Activated CD8-positive, alpha-beta memory T cell treated with anti-CD3 and anti-CD28 coated beads, Interleukin-2, amount 10 ng/mL, durations not matched to agents 7 days and 5 days (primary cell): Measurements from ENCODE around the gene PBRM1. TPM values are rescaled to one million over a fixed set of nuclear protein-coding genes. Genes with fewer than 3 reads are reported as not detected.

Experiments
- ATAC-seq: fragments of 150-1000 bp; cut with Tn5 transposase; one replicate; pipeline ENCODE4 v1.10.0; 2021; ENCODE audit warnings: moderate library complexity
- CTCF ChIA-PET: fragments of 350-600 bp; sonication (Branson Sonifier 250); formaldehyde crosslinking; loops from one replicate; lab custom pipeline; 2021; ENCODE audit warnings: antibody characterized with exemption; lab: Charles Lee
- DNase-seq: peaks from one replicate; pipeline ENCODE4 v3.0.0-alpha.2; 2020
- H3K27ac Mint-ChIP-seq: one replicate; pipeline ENCODE4 v1.8.0; 2021; ENCODE audit warnings: mild to moderate bottlenecking, mixed read lengths
- H3K27me3 Mint-ChIP-seq: one replicate; pipeline ENCODE4 v1.8.0; 2021; ENCODE audit warnings: mixed read lengths
- H3K36me3 Mint-ChIP-seq: one replicate; pipeline ENCODE4 v1.8.0; 2021; ENCODE audit warnings: mild to moderate bottlenecking, mixed read lengths
- H3K4me1 Mint-ChIP-seq: one replicate; pipeline ENCODE4 v1.8.0; 2021; ENCODE audit warnings: mixed read lengths
- H3K4me3 Mint-ChIP-seq: one replicate; pipeline ENCODE4 v1.8.0; 2021; ENCODE audit warnings: mild to moderate bottlenecking, moderate library complexity, mixed read lengths
- H3K9me3 Mint-ChIP-seq: one replicate; pipeline ENCODE4 v1.8.0; 2022; ENCODE audit warnings: low read depth, mixed read lengths
- total RNA-seq, 2 experiments: library from RNA; stranded (reverse); gene quantifications; one replicate each; pipeline ENCODE4 v1.2.3, GENCODE V29; 2021

PBRM1 gene
- total RNA-seq, 2 experiments from 2014 or later: 69.7 to 73.3 TPM

DNA sequence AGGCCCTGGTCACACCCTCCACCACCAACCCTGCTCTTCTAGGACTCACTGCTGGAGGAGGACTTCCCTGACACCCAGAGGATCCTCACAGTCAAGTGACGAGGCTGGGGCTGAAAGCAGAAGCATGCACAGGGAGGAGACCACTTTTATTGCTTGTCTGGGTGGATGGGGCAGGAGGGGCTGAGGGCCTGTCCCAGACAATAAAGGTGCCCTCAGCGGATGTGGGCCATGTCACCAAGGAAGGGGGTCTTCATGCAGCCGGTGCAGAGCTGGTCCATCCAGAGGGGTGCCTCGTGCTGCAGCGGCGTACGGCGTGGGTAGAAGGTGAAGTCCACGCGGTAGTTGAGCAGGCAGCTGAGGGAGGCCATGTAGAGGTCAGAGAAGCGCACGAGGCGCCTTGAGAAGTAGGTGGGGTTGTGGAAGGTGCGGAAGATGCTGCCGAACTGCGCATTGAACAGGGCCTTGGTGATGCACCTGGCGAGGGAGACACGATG, 161.4 kb downstream of the PBRM1 start:
- Mint-ChIP-seq H3K36me3 (peaks cover 6% of the 10 kb centered on the region), H3K27me3 (no peaks in the 10 kb centered on the region), H3K9me3 (no peaks in the 10 kb centered on the region), H3K4me3 (no peak overlapping the region), H3K27ac (no peak overlapping the region), H3K4me1 (no peaks in the 10 kb centered on the region)
- ATAC-seq (no peak), DNase-seq (no peak)
- CTCF ChIA-PET: no interaction called here

DNA sequence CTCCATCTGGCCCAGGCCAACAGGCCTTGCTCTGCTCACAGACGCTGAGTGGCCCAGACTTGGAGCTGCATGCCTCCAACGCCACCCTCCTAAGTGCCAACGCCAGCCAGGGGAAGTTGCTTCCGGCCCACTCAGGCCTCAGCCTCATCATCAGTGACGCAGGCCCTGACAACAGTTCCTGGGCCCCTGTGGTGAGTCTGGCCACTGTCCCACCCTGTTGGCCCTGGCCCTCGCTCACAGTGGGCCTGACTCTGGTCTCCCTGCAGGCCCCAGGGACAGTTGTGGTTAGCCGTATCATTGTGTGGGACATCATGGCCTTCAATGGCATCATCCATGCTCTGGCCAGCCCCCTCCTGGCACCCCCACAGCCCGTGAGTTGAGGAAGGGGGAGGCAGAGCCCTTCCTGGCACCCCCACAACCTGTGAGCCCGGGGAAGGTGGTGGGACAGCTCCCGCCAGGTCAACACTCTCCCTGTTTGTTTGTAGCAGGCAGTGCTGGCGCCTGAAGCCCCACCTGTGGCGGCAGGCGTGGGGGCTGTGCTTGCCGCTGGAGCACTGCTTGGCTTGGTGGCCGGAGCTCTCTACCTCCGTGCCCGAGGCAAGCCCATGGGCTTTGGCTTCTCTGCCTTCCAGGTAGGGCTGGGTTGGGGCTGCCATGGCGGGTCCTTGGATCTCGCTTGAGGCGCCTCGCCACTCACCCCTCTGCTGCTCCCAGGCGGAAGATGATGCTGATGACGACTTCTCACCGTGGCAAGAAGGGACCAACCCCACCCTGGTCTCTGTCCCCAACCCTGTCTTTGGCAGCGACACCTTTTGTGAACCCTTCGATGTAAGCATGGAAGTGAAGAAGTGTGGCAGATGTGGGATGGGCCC, 162.1 kb downstream of the PBRM1 start:
- Mint-ChIP-seq H3K27ac (no peak overlapping the region), H3K4me3 (no peak overlapping the region), H3K4me1 (no peaks in the 10 kb centered on the region), H3K9me3 (no peaks in the 10 kb centered on the region), H3K36me3 (peaks cover 6% of the 10 kb centered on the region), H3K27me3 (no peaks in the 10 kb centered on the region)
- ATAC-seq (no peak), DNase-seq (no peak)
- CTCF ChIA-PET: no interaction called here

DNA sequence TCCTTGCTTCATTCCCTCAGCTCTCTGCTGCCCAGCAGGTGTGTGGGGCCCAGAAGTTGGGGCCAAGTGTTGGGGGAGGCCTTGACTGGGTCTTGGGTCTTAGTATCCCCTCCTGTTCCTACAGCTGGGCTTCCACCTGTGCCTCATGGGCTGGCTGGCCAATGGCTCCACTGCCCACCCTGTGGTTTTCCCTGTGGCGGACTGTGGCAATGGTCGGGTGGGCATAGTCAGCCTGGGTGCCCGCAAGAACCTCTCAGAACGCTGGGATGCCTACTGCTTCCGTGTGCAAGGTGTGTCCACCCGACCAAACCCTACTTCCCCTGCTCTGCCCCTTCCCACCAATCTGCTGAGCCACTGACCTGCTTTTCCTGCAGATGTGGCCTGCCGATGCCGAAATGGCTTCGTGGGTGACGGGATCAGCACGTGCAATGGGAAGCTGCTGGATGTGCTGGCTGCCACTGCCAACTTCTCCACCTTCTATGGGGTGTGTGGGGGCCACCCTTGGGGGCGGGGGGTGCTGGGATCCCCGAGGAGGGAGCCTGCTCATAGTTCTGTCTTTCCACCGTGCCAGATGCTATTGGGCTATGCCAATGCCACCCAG, 163.0 kb downstream of the PBRM1 start:
- Mint-ChIP-seq H3K36me3 (peaks cover 5% of the 10 kb centered on the region), H3K27me3 (no peaks in the 10 kb centered on the region), H3K4me3 (no peak overlapping the region), H3K9me3 (no peaks in the 10 kb centered on the region), H3K4me1 (no peaks in the 10 kb centered on the region), H3K27ac (no peak overlapping the region)
- ATAC-seq (no peak), DNase-seq (no peak)
- CTCF ChIA-PET: no interaction called here

DNA sequence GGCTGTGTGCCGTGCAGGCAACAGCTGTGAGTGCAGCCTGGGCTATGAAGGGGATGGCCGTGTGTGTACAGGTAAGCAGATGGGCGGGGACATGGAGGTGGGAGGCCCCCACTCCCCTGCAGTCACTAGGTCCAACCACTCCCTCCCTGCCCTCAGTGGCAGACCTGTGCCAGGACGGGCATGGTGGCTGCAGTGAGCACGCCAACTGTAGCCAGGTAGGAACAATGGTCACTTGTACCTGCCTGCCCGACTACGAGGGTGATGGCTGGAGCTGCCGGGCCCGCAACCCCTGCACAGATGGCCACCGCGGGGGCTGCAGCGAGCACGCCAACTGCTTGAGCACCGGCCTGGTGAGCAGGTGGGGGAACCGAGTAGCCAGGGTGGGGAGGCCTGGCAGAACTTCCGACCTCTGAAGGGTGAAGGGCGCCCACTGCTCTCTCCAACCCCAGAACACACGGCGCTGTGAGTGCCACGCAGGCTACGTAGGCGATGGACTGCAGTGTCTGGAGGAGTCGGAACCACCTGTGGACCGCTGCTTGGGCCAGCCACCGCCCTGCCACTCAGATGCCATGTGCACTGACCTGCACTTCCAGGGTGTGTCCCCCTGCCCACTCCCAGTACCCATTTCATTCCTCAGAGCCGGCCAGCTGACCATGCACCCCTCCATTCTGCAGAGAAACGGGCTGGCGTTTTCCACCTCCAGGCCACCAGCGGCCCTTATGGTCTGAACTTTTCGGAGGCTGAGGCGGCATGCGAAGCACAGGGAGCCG, 163.6 kb downstream of the PBRM1 start:
- CTCF ChIA-PET: no interaction called here

DNA sequence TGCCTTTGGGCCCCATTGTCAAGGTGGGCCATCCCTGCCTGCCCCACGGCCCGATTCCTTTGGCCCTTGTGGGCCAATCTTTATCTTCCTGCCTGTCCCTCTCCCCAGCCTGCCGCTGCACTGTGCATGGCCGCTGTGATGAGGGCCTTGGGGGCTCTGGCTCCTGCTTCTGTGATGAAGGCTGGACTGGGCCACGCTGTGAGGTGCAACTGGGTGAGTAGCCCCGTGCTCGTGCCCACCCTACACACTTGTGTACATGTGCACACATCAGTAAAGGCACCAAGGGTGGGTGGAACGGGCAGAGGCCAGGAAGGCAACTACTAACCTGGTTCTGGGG, 164.3 kb downstream of the PBRM1 start:
- Mint-ChIP-seq H3K36me3 (peaks cover 5% of the 10 kb centered on the region), H3K9me3 (no peaks in the 10 kb centered on the region), H3K4me1 (no peaks in the 10 kb centered on the region), H3K4me3 (no peak overlapping the region), H3K27ac (no peak overlapping the region), H3K27me3 (no peaks in the 10 kb centered on the region)
- DNase-seq (no peak), ATAC-seq (no peak)
- CTCF ChIA-PET: no interaction called here

More for the DNA sequence above, 163.6 kb downstream of the PBRM1 start:
- Mint-ChIP-seq H3K9me3 (no peaks in the 10 kb centered on the region), H3K4me3 (no peak overlapping the region), H3K4me1 (no peaks in the 10 kb centered on the region), H3K27ac (no peak overlapping the region), H3K36me3 (peaks cover 5% of the 10 kb centered on the region), H3K27me3 (no peaks in the 10 kb centered on the region)
- no peak for ATAC-seq
- no peak for DNase-seq

DNA sequence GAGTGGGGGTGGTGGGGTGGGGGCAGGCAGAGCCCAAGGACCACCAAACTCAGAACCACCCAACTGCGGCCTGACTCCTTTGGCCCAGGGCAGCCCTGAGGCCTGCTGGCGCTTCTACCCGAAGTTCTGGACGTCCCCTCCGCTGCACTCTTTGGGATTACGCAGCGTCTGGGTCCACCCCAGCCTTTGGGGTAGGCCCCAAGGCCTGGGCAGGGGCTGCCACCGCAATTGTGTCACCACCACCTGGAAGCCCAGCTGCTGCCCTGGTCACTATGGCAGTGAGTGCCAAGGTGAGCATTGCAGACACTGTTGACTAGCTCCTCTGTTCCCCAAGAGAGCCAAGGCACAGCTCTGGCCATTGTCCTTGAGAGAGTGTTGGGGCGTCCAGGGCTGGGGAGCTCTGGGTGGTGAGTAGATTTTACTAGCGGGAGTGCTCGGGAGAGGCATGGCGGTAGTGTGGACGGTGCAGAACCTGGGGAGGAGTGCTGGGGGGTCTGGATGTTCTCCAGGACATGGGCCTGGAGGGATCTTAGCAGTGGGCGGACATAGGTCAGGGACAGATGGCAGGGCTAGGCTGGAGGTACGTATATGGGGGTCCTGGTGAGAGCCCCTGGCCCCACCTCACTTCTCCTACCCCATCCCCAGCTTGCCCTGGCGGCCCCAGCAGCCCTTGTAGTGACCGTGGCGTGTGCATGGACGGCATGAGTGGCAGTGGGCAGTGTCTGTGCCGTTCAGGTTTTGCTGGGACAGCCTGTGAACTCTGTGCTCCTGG, 164.8 kb downstream of the PBRM1 start:
- Mint-ChIP-seq H3K36me3 (peaks cover 5% of the 10 kb centered on the region), H3K27me3 (no peaks in the 10 kb centered on the region), H3K27ac (no peak overlapping the region), H3K9me3 (no peaks in the 10 kb centered on the region), H3K4me3 (no peak overlapping the region), H3K4me1 (no peaks in the 10 kb centered on the region)
- ATAC-seq (no peak), DNase-seq (no peak)
- CTCF ChIA-PET: no interaction called here

DNA sequence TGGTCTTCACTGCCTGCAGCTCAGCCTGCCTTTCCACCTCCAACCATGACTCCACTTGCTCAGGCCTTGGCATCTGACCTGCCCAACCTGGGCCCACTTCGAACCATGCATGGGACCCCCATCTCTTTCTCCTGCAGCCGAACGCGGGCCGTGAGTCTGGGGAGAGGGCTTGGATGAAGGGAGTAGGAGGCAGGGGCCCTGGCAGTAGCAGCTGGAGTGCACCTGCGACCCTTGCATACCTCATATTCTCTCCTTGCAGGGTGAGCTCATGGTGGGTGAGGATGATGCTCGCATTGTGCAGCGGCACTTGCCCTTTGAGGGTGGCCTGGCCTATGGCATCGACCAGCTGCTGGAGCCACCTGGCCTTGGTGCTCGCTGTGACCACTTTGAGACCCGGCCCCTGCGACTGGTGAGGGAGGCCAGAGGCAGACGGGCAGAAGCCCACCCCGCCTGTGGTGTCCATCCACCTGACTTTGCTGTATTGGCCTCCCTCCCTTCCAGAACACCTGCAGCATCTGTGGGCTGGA, 165.5 kb downstream of the PBRM1 start:
- no peak for ATAC-seq
- peaks cover 5% of the 10 kb centered on the region for H3K36me3 Mint-ChIP-seq
- H3K9me3 Mint-ChIP-seq: no peaks in the 10 kb centered on the region
- no peak overlapping the region for H3K27ac Mint-ChIP-seq
- no peaks in the 10 kb centered on the region for H3K27me3 Mint-ChIP-seq
- H3K4me1 Mint-ChIP-seq: no peaks in the 10 kb centered on the region
- CTCF ChIA-PET: no interaction called here
- DNase-seq: no peak
- H3K4me3 Mint-ChIP-seq: no peak overlapping the region

DNA sequence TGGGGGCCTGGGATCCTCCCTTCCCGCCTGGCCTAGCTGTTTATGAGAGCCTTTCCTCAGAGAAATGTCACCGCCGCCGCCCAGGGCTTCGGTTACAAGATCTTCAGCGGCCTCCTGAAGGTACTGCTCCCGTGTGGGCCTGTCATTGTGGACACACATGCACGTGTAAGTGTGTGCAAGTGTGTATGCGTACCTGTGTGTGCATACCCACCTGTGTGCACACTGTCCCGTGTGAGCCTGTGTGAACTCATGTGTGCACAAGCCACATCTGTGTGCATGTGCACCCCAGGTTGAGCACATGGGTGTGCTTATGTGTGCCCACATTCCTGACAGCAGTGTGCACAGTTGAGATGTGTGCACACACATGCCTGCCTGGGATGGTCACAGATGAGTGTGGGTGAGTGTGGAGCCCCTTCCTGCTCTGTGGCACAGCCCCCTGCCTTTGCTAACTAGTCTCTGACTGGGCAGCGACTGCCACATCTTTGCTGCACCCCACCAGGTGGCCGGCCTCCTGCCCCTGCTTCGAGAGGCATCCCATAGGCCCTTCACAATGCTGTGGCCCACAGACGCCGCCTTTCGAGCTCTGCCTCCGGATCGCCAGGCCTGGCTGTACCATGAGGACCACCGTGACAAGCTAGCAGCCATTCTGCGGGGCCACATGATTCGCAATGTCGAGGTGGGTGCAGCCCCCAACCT, 166.1 kb downstream of the PBRM1 start:
- no peaks in the 10 kb centered on the region for H3K9me3 Mint-ChIP-seq
- H3K4me1 Mint-ChIP-seq: no peaks in the 10 kb centered on the region
- no peaks in the 10 kb centered on the region for H3K27me3 Mint-ChIP-seq
- H3K36me3 Mint-ChIP-seq: peaks cover 5% of the 10 kb centered on the region
- no peak for ATAC-seq
- CTCF ChIA-PET: no interaction called here
- no peak for DNase-seq
- H3K27ac Mint-ChIP-seq: no peak overlapping the region
- no peak overlapping the region for H3K4me3 Mint-ChIP-seq

DNA sequence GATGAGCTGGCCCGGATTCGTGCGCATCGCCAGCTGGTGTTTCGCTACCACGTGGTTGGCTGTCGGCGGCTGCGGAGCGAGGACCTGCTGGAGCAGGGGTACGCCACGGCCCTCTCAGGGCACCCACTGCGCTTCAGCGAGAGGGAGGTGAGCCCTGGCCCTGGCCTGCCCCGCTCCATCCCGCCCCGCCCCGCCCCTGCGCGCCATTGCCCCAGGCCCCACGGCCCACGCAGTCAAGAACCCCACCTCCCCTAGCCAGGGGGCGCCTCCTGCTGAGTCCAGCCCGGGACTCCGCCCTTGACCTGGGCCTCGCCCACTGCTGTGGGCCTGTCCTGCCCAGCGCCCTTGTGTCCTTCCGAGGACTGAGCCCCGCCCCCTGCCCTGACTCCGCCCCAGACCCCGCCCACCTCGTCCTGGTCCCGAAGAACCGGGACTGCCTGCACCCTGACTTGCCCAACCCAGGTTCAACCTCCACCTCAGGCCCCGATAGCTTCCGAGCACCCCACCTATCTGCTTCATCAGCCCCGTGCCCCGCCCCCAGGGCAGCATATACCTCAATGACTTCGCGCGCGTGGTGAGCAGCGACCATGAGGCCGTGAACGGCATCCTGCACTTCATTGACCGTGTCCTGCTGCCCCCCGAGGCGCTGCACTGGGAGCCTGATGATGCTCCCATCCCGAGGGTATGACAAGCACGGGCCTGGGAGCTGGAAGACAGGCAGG, 166.8 kb downstream of the PBRM1 start:
- peaks cover under 1% of the 10 kb centered on the region for H3K36me3 Mint-ChIP-seq
- no peaks in the 10 kb centered on the region for H3K27me3 Mint-ChIP-seq
- no peak for DNase-seq
- no peak for ATAC-seq
- CTCF ChIA-PET: no interaction called here
- no peaks in the 10 kb centered on the region for H3K9me3 Mint-ChIP-seq
- H3K4me1 Mint-ChIP-seq: no peaks in the 10 kb centered on the region
- no peak overlapping the region for H3K4me3 Mint-ChIP-seq
- no peak overlapping the region for H3K27ac Mint-ChIP-seq

DNA sequence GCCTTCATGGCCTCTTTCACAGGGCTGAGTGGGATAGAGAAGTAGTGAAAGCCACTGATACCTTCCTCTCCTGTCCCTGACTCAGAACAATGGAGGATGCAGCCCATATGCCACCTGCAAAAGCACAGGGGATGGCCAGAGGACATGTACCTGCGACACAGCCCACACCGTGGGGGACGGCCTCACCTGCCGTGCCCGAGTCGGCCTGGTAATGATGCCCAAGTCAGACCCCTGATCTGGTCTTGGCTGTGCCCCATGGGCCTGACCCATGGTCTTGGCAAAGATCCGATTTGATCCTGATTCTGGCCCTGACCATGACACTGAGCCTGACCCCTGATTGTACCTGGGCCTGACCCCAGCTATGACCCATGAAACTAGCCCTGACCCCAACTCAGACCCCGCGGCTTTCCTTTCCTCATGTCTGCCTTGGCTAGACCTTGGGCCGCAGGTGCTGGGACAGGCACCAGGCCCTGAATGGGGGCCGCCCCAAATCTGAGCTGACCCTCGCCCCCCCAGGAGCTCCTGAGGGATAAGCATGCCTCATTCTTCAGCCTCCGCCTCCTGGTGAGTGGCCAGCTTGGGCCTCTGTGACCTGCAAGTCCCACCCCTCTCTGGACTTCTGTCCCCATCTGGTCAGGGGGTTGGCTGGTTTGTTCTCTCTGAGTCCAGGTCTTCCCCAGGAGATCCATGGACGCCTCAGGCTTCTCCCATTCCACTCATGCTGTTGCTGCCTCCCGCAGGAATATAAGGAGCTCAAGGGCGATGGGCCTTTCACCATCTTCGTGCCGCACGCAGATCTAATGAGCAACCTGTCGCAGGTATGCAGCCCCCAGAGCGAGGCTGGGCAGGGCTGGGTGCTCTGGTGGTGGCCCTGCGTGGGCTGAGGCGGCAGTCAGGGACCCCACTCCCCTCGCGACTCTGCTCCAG, 167.7 kb downstream of the PBRM1 start:
- CTCF ChIA-PET: no interaction called here
- DNase-seq: no peak
- H3K36me3 Mint-ChIP-seq: no peaks in the 10 kb centered on the region
- no peak overlapping the region for H3K4me3 Mint-ChIP-seq
- H3K4me1 Mint-ChIP-seq: peaks cover under 1% of the 10 kb centered on the region
- no peak for ATAC-seq
- H3K27ac Mint-ChIP-seq: no peak overlapping the region
- no peaks in the 10 kb centered on the region for H3K9me3 Mint-ChIP-seq
- H3K27me3 Mint-ChIP-seq: no peaks in the 10 kb centered on the region

DNA sequence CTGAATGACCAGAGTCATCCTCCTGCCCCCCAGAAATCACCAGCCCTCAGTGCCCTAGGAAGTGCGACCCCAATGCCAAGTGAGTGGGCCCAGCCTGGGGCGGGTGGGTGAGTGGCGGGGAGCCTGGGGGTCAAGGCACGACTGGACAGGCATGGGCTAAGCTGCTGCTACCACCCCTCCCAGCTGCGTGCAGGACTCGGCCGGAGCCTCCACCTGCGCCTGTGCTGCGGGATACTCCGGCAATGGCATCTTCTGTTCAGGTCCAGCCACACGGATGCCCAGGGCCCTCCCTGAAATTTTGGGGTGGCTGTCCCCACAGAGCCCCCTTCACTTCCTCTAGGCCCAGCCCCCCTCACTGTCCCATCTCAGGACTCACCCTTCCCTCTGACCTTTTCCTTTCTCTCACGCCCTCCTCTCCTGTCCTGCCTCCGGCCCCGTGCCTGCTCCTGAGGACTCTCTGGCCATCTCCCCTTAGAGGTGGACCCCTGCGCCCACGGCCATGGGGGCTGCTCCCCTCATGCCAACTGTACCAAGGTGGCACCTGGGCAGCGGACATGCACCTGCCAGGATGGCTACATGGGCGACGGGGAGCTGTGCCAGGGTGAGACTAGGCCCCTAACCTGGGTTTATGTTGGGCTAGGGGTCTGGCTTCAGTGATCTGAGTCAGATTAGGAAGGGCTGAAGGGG, 169.1 kb downstream of the PBRM1 start:
- no peak overlapping the region for H3K27ac Mint-ChIP-seq
- ATAC-seq (no peak), DNase-seq (no peak)
- H3K27me3 Mint-ChIP-seq: no peaks in the 10 kb centered on the region
- peaks cover 2% of the 10 kb centered on the region for H3K4me1 Mint-ChIP-seq
- H3K36me3 Mint-ChIP-seq: no peaks in the 10 kb centered on the region
- H3K4me3 Mint-ChIP-seq: no peak overlapping the region
- H3K9me3 Mint-ChIP-seq: no peaks in the 10 kb centered on the region
- CTCF ChIA-PET: no interaction called here
